Testis (tissue), 2 donors: ENCODE data around the gene RGS6.

Source experiments
- POLR2A ChIP-seq: fragments of 450-650 bp; IDR thresholded peaks from one replicate; pipeline ENCODE4 v1.6.1; 2017; ENCODE audit warnings: antibody characterized with exemption, mild to moderate bottlenecking, moderate library complexity
- TF ChIP-seq, protein P1 (sequence below), 3 experiments: fragments of 450-650 bp in 2 of 3; fragments of 200-600 bp in 1 of 3; sonication (generic) in 1 of 3; IDR thresholded peaks; one replicate each; pipeline ENCODE4 v1.5.1; 2016 to 2019; ENCODE audit warnings: antibody characterized with exemption in 3 of 3, mild to moderate bottlenecking in 2 of 3, moderate library complexity in 1 of 3

DNA sequence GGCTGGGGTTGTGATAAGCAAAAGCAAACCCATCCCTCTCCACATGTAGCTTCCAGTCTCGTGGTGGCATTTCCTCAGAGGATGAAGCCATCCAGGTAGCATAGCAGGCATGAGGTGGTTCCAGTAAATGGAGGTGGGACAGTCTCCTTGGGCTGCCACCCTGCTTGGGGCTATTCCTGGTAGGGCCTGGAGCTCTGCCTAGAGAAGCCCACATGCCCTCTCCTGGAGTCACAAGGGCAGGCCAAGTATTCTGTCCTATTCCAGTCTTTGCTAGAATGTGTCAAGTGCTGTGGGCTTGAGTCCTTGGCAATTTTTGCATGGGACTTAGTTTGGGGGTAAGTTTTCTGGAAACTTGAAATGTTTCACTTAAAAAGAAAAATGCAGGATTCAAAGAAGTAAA, 491.7 kb downstream of the RGS6 start:
- TF ChIP-seq, protein P1, sequence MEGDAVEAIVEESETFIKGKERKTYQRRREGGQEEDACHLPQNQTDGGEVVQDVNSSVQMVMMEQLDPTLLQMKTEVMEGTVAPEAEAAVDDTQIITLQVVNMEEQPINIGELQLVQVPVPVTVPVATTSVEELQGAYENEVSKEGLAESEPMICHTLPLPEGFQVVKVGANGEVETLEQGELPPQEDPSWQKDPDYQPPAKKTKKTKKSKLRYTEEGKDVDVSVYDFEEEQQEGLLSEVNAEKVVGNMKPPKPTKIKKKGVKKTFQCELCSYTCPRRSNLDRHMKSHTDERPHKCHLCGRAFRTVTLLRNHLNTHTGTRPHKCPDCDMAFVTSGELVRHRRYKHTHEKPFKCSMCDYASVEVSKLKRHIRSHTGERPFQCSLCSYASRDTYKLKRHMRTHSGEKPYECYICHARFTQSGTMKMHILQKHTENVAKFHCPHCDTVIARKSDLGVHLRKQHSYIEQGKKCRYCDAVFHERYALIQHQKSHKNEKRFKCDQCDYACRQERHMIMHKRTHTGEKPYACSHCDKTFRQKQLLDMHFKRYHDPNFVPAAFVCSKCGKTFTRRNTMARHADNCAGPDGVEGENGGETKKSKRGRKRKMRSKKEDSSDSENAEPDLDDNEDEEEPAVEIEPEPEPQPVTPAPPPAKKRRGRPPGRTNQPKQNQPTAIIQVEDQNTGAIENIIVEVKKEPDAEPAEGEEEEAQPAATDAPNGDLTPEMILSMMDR (IDR thresholded peaks at IDR 0.05) = no peak
- no peak for TF ChIP-seq POLR2A
